ENCODE measurements around the gene MYOM3.

GRCh38 chr1:24010650-24011049, 101.3 kb downstream of the MYOM3 start:
- TF ChIP-seq POLR2AphosphoS5 (IDR thresholded peaks at IDR 0.05; ENCODE audit: insufficient read depth in 1 of 2, low read depth in 1 of 2) (no peak), POLR2A (IDR thresholded peaks at IDR 0.05) (no peak)

Data from vagina (tissue), 2 donors.